CD8-positive, alpha-beta memory T cell (primary cell): ENCODE data around the gene UST. TPM values are rescaled to one million over a fixed set of nuclear protein-coding genes. Genes with fewer than 3 reads are reported as not detected.
"Not testable (repeated sequence)": the region's sequence is repeated elsewhere in the genome, so short reads cannot be mapped to it uniquely, and the experiment has no call there.

ENCODE experiments used
- CTCF ChIA-PET: fragments of 350-600 bp; sonication (Branson Sonifier 250); formaldehyde crosslinking; loops from one replicate; lab custom pipeline; 2021; ENCODE audit warnings: antibody characterized with exemption; lab: Charles Lee
- POLR2A ChIA-PET: fragments of 350-600 bp; sonication (Branson Sonifier 250); formaldehyde crosslinking; loops from one replicate; lab custom pipeline; 2021; ENCODE audit warnings: antibody characterized with exemption; lab: Charles Lee
- DNase-seq, 5 donors: peaks; one replicate each; pipeline versions ENCODE4 v3.0.0 to v3.0.0-alpha.2; 2020 to 2022; ENCODE audit warnings: mixed read lengths in 1 of 5
- H3K27ac ChIP-seq: one replicate; pipeline ENCODE4 v1.7.0; 2013; ENCODE audit warnings: low read depth, mild to moderate bottlenecking, low read length, moderate library complexity
- H3K27me3 ChIP-seq: 2 replicates; pipeline ENCODE4 v1.7.0; 2013; ENCODE audit warnings: low read length, mild to moderate bottlenecking; ENCODE audit not compliant: insufficient read depth, poor library complexity, severe bottlenecking
- H3K36me3 ChIP-seq: 2 replicates; pipeline ENCODE4 v1.7.0; 2013; ENCODE audit warnings: mild to moderate bottlenecking, low read length, moderate library complexity; ENCODE audit not compliant: insufficient read depth
- H3K4me1 ChIP-seq: 2 replicates; pipeline ENCODE4 v1.7.0; 2013; ENCODE audit warnings: mild to moderate bottlenecking, low read length, moderate library complexity; ENCODE audit not compliant: insufficient read depth
- H3K4me3 ChIP-seq: 2 replicates; pipeline ENCODE4 v1.7.0; 2013; ENCODE audit warnings: mild to moderate bottlenecking, low read length
- H3K9me3 ChIP-seq: 2 replicates; pipeline ENCODE4 v1.7.0; 2013; ENCODE audit warnings: mild to moderate bottlenecking, low read length
- H3K27ac Mint-ChIP-seq, 8 donors: one replicate each; pipeline ENCODE4 v1.8.0; 2020 to 2021; ENCODE audit warnings: mixed read lengths in 8 of 8, mild to moderate bottlenecking in 6 of 8, inconsistent platforms in 3 of 8, moderate library complexity in 3 of 8
- H3K27me3 Mint-ChIP-seq, 2 donors: one replicate each; pipeline ENCODE4 v1.8.0; 2020 to 2021; ENCODE audit warnings: mixed read lengths in 2 of 2, mild to moderate bottlenecking in 1 of 2, moderate library complexity in 1 of 2
- H3K36me3 Mint-ChIP-seq, 3 donors: one replicate each; pipeline ENCODE4 v1.8.0; 2020 to 2021; ENCODE audit warnings: mixed read lengths in 3 of 3, inconsistent platforms in 1 of 3, mild to moderate bottlenecking in 1 of 3
- H3K4me1 Mint-ChIP-seq, 3 donors: one replicate each; pipeline ENCODE4 v1.8.0; 2020 to 2021; ENCODE audit warnings: mixed read lengths in 3 of 3, inconsistent platforms in 1 of 3, mild to moderate bottlenecking in 1 of 3
- H3K4me3 Mint-ChIP-seq, 7 donors: one replicate each; pipeline ENCODE4 v1.8.0; 2020 to 2021; ENCODE audit warnings: mixed read lengths in 7 of 7, mild to moderate bottlenecking in 6 of 7, moderate library complexity in 4 of 7, inconsistent platforms in 2 of 7
- H3K9me3 Mint-ChIP-seq, 5 donors: one replicate each; pipeline ENCODE4 v1.8.0; 2020 to 2022; ENCODE audit warnings: mixed read lengths in 5 of 5, mild to moderate bottlenecking in 3 of 5, moderate library complexity in 2 of 5, inconsistent platforms in 1 of 5
- polyA plus RNA-seq: library from polyadenylated mRNA; unstranded; fragments of 300-500 nt; fragmentation: Illumina TruSeq; gene quantifications from one replicate; pipeline ENCODE4 v1.2.3, GENCODE V29; 2021
- total RNA-seq, 2 experiments: library from RNA; stranded (reverse); gene quantifications; one replicate each; pipeline ENCODE4 v1.2.3, GENCODE V29; 2021

Gene UST
- total and polyA plus RNA-seq, 3 experiments from 2014 or later = 2.4 to 7.8 (median 6.4) TPM

GRCh38 chr6:148846778-148847761 lies 100.2 kb downstream of the UST start:
- Histone ChIP-seq H3K36me3 (no peaks in the 10 kb centered on the region), H3K27ac (no peak overlapping the region), H3K4me3 (no peak overlapping the region), H3K9me3 (no peaks in the 10 kb centered on the region), H3K4me1 (no peaks in the 10 kb centered on the region), H3K27me3 (no peaks in the 10 kb centered on the region)
- ChIA-PET POLR2A (no interaction called here), CTCF (no interaction called here)
- Mint-ChIP-seq H3K27me3 (no peaks in the 10 kb centered on the region), H3K4me3 (no peak overlapping the region), H3K36me3 (peaks cover 0 to 3% (median 0%) of the 10 kb centered on the region in 3 donors), H3K4me1 (peaks cover 2 to 24% (median 16%) of the 10 kb centered on the region in 3 donors), H3K9me3 (no peaks in the 10 kb centered on the region), H3K27ac (peak overlapping the region in 2 of 8 donors; percentile 1 to 26)
- DNase-seq = no peak

GRCh38 chr6:148848915-148849314 lies 102.1 kb downstream of the UST start:
- H3K27ac Mint-ChIP-seq = no peak overlapping the region
- Histone ChIP-seq H3K4me3 (no peak overlapping the region), H3K9me3 (no peaks in the 10 kb centered on the region), H3K27ac (no peak overlapping the region), H3K36me3 (no peaks in the 10 kb centered on the region), H3K27me3 (no peaks in the 10 kb centered on the region), H3K4me1 (no peaks in the 10 kb centered on the region)
- CTCF ChIA-PET = no interaction called here
- POLR2A ChIA-PET = no interaction called here
- H3K4me1 Mint-ChIP-seq = peaks cover 2 to 26% (median 23%) of the 10 kb centered on the region in 3 donors
- DNase-seq = no peak
- peaks cover 0 to 4% of the 10 kb centered on the region in 2 donors for H3K27me3 Mint-ChIP-seq
- H3K36me3 Mint-ChIP-seq = peaks cover 0 to 4% (median 3%) of the 10 kb centered on the region in 3 donors
- no peak overlapping the region for H3K4me3 Mint-ChIP-seq
- peaks cover 0 to 2% (median 0%) of the 10 kb centered on the region in 5 donors for H3K9me3 Mint-ChIP-seq

- H3K27ac ChIP-seq, H3K4me3 ChIP-seq, H3K9me3 ChIP-seq, CTCF ChIA-PET, H3K27me3 Mint-ChIP-seq, H3K36me3 Mint-ChIP-seq, H3K4me3 Mint-ChIP-seq, H3K9me3 Mint-ChIP-seq, DNase-seq, H3K36me3 ChIP-seq, H3K27ac Mint-ChIP-seq, H3K4me1 ChIP-seq, POLR2A ChIA-PET, H3K27me3 ChIP-seq: not testable (repeated sequence)
- H3K4me1 Mint-ChIP-seq = peaks cover 2 to 30% (median 23%) of the 10 kb centered on the region in 3 donors
These were observed 102.6 kb downstream of the UST start for GRCh38 chr6:148849449-148849848.

GRCh38 chr6:148850964-148851363 lies 104.1 kb downstream of the UST start:
- Mint-ChIP-seq H3K27ac (no peak overlapping the region), H3K4me3 (no peak overlapping the region), H3K27me3 (peaks cover 0 to 4% of the 10 kb centered on the region in 2 donors), H3K36me3 (peaks cover 0 to 4% (median 0%) of the 10 kb centered on the region in 3 donors), H3K9me3 (peaks cover 0 to 2% (median 0%) of the 10 kb centered on the region in 5 donors), H3K4me1 (peaks cover 2 to 42% (median 32%) of the 10 kb centered on the region in 3 donors)
- Histone ChIP-seq H3K4me1 (no peaks in the 10 kb centered on the region), H3K4me3 (no peak overlapping the region), H3K27me3 (no peaks in the 10 kb centered on the region), H3K27ac (no peak overlapping the region), H3K36me3 (no peaks in the 10 kb centered on the region), H3K9me3 (no peaks in the 10 kb centered on the region)
- POLR2A ChIA-PET = no interaction called here
- CTCF ChIA-PET = no interaction called here
- DNase-seq = no peak

- H3K27ac Mint-ChIP-seq = no peak overlapping the region
These were observed 105.1 kb downstream of the UST start for GRCh38 chr6:148851683-148852556.

GRCh38 chr6:148852688-148853087 lies 105.9 kb downstream of the UST start:
- ChIA-PET CTCF (no interaction called here), POLR2A (no interaction called here)
- no peak overlapping the region for H3K4me3 ChIP-seq
- no peaks in the 10 kb centered on the region for H3K4me1 ChIP-seq
- Mint-ChIP-seq H3K4me1 (peaks cover 5 to 43% (median 33%) of the 10 kb centered on the region in 3 donors), H3K27ac (no peak overlapping the region), H3K9me3 (peaks cover 0 to 2% (median 0%) of the 10 kb centered on the region in 5 donors), H3K36me3 (peaks cover 0 to 4% (median 0%) of the 10 kb centered on the region in 3 donors), H3K4me3 (no peak overlapping the region), H3K27me3 (peaks cover 0 to 4% of the 10 kb centered on the region in 2 donors)
- H3K36me3 ChIP-seq = no peaks in the 10 kb centered on the region
- no peaks in the 10 kb centered on the region for H3K9me3 ChIP-seq
- H3K27me3 ChIP-seq = no peaks in the 10 kb centered on the region
- H3K27ac ChIP-seq = no peak overlapping the region
- DNase-seq = no peak

More at GRCh38 chr6:148851683-148852556, 105.1 kb downstream of the UST start:
- Histone ChIP-seq H3K9me3 (no peaks in the 10 kb centered on the region), H3K27me3 (no peaks in the 10 kb centered on the region), H3K4me1 (no peaks in the 10 kb centered on the region), H3K36me3 (no peaks in the 10 kb centered on the region), H3K27ac (no peak overlapping the region), H3K4me3 (no peak overlapping the region)
- H3K4me3 Mint-ChIP-seq = no peak overlapping the region
- peaks cover 0 to 4% (median 0%) of the 10 kb centered on the region in 3 donors for H3K36me3 Mint-ChIP-seq
- peaks cover 0 to 2% (median 0%) of the 10 kb centered on the region in 5 donors for H3K9me3 Mint-ChIP-seq
- peaks cover 0 to 4% of the 10 kb centered on the region in 2 donors for H3K27me3 Mint-ChIP-seq
- H3K4me1 Mint-ChIP-seq = peaks cover 2 to 43% (median 29%) of the 10 kb centered on the region in 3 donors
- ChIA-PET CTCF (no interaction called here), POLR2A (no interaction called here)
- DNase-seq = no peak

- H3K4me3 Mint-ChIP-seq, CTCF ChIA-PET, H3K27me3 ChIP-seq, H3K36me3 ChIP-seq, H3K4me3 ChIP-seq, H3K27ac ChIP-seq, DNase-seq, H3K27me3 Mint-ChIP-seq, H3K4me1 ChIP-seq, H3K36me3 Mint-ChIP-seq, H3K9me3 ChIP-seq, H3K27ac Mint-ChIP-seq, POLR2A ChIA-PET, H3K9me3 Mint-ChIP-seq: not testable (repeated sequence)
- peaks cover 8 to 43% (median 34%) of the 10 kb centered on the region in 3 donors for H3K4me1 Mint-ChIP-seq
These were observed 106.3 kb downstream of the UST start for GRCh38 chr6:148853113-148853512.
